Breast epithelium (tissue), 4 donors: ENCODE data around the gene ACP4. TPM values are rescaled to one million over a fixed set of nuclear protein-coding genes. Genes with fewer than 3 reads are reported as not detected.

Experiments used
- DNase-seq, 2 donors: peaks; one replicate each; pipeline ENCODE4 v3.0.0-alpha.2; 2019; ENCODE audit warnings: low spot score in 2 of 2
- H3K27ac ChIP-seq, 2 donors: fragments of 200-600 bp; sonication (generic) in 1 of 2; one replicate each; pipeline ENCODE4 v1.5.1; 2016 to 2019; ENCODE audit warnings: mild to moderate bottlenecking in 1 of 2
- H3K27me3 ChIP-seq, 2 donors: fragments of 200-600 bp; sonication (generic) in 1 of 2; one replicate each; pipeline versions ENCODE4 v1.5.1 to v1.6.0; 2017 to 2019; ENCODE audit warnings: control low read depth in 1 of 2, mild to moderate bottlenecking in 1 of 2
- H3K36me3 ChIP-seq: fragments of 200-600 bp; one replicate; pipeline ENCODE4 v1.5.1; 2019
- H3K4me1 ChIP-seq, 2 donors: fragments of 200-600 bp; sonication (generic); one replicate each; pipeline ENCODE4 v1.5.1; 2016 to 2019; ENCODE audit warnings: control low read depth in 1 of 2
- H3K4me3 ChIP-seq, 3 donors: fragments of 200-600 bp; sonication (generic); 1 replicate in 2 of 3; 2 replicates in 1 of 3; pipeline ENCODE4 v1.5.1; 2016 to 2019; ENCODE audit warnings: mild to moderate bottlenecking in 3 of 3, moderate library complexity in 2 of 3
- H3K9me3 ChIP-seq, 2 donors: fragments of 200-600 bp; sonication (generic) in 1 of 2; one replicate each; pipeline ENCODE4 v1.5.1; 2016 to 2019; ENCODE audit warnings: control low read depth in 1 of 2
- POLR2A ChIP-seq: fragments of 450-650 bp; IDR thresholded peaks from one replicate; pipeline ENCODE4 v1.6.1; 2016; ENCODE audit warnings: antibody characterized with exemption, mild to moderate bottlenecking, moderate library complexity
- POLR2AphosphoS5 ChIP-seq, 3 donors: sonication (generic); formaldehyde crosslinking; IDR thresholded peaks; one replicate each; pipeline ENCODE4 v1.6.1; 2017; ENCODE audit warnings: antibody characterized with exemption in 3 of 3
- intact Hi-C: fragments of 100-400 bp; cut with DNase I; formaldehyde crosslinking; loops from one replicate; pipeline ENCODE4 v1.15.1; 2023; ENCODE audit warnings: low total_unique reads
- total RNA-seq, 3 donors: library from RNA; depleted of rRNA; stranded (reverse); fragments of >200 nt; gene quantifications; one replicate each; pipeline ENCODE4 v1.1.0, GENCODE V29; 2016
- TF ChIP-seq, protein P1 (sequence below), 3 donors: fragments of 450-650 bp; IDR thresholded peaks; one replicate each; pipeline ENCODE4 v1.5.1; 2016 to 2017; ENCODE audit warnings: antibody characterized with exemption in 3 of 3, mild to moderate bottlenecking in 3 of 3, moderate library complexity in 3 of 3

Gene ACP4
- total RNA-seq, 3 donors from 2014 or later, result not detected

DNA sequence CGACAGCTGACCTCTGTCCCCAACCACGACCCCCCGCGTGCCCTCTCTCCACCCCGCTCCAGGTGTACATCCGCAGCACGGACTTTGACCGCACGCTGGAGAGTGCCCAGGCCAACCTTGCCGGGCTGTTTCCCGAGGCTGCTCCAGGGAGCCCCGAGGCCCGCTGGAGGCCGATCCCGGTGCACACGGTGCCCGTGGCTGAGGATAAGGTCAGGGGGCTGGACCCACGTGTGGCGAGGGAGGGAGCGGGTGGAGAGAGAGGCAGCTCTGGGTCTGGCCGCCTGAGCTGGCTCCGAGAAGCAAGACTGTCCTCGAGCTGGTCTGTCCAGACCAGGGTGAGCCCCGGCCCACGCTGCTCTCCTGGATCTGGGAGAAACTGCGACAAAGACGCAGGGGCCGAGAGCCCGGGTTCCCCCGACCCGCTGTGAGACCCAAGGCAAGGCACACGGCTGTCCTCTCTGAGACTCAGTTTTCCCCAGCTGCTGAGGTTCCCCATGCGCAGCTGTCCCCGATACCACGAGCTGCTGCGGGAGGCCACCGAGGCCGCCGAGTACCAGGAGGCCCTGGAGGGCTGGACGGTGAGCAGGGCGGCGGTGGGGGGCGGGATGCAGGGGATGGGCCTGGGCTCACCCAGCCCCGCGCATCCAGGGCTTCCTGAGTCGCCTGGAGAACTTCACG is 1.5 kb downstream of the ACP4 start:
- Histone ChIP-seq H3K9me3 (no peaks in the 10 kb centered on the region), H3K4me3 (no peak overlapping the region), H3K27me3 (peaks cover 0 to 6% of the 10 kb centered on the region in 2 donors), H3K27ac (no peak overlapping the region), H3K36me3 (no peaks in the 10 kb centered on the region), H3K4me1 (no peaks in the 10 kb centered on the region)
- TF ChIP-seq POLR2AphosphoS5 (IDR thresholded peaks at IDR 0.05), result no peak
- TF ChIP-seq, protein P1, sequence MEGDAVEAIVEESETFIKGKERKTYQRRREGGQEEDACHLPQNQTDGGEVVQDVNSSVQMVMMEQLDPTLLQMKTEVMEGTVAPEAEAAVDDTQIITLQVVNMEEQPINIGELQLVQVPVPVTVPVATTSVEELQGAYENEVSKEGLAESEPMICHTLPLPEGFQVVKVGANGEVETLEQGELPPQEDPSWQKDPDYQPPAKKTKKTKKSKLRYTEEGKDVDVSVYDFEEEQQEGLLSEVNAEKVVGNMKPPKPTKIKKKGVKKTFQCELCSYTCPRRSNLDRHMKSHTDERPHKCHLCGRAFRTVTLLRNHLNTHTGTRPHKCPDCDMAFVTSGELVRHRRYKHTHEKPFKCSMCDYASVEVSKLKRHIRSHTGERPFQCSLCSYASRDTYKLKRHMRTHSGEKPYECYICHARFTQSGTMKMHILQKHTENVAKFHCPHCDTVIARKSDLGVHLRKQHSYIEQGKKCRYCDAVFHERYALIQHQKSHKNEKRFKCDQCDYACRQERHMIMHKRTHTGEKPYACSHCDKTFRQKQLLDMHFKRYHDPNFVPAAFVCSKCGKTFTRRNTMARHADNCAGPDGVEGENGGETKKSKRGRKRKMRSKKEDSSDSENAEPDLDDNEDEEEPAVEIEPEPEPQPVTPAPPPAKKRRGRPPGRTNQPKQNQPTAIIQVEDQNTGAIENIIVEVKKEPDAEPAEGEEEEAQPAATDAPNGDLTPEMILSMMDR (IDR thresholded peaks at IDR 0.05), result no peak
- no peak for TF ChIP-seq POLR2A
- DNase-seq, result no peak
- intact Hi-C loops, result no loop called here

DNA sequence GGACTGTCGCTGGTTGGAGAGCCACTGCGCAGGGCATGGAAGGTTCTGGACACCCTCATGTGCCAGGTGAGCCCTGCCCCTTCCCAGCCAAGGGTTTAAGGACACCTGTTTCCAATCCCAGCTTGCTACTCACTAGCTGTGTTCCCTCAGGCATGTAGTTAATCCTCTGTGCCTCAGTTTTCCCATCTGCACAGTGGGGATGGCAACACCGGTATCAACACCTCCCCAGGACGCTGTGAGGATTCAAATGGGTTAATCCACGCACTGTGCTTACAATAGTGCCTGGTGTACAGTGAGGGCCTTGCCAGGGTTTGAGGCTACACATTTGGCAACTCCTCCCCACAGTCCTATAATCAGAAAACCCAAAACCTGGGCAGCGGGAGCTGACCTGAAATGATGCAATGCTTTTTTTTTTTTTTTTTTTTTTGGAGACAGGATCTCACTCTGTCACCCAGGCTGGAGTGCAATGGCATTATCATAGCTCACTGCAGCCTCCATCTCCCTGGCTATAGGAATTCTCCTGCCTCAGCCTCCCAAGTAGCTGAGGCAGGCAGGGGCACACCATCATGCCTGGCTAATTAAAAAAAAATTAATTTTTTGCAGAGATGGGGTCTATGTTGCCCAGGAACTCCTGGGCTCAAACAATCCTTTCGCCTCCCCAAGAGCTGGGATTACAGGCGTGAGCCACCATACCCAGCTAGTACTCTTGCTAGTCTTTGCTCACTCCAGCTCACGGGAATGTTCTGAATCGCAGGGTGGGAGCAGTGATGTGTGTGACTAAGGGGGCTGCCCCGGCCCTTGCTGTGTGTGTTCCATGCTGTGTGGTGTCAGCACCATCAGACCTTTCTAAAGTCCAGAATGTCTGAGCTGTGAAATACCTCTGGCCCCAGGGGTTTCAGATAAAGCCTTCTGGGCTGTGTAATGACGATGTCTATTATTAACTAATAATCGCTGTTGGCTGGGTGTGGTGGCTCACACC is 2.3 kb downstream of the ACP4 start:
- H3K4me1 ChIP-seq, result no peaks in the 10 kb centered on the region
- intact Hi-C loops, result no loop called here
- no peaks in the 10 kb centered on the region for H3K9me3 ChIP-seq
- TF ChIP-seq POLR2AphosphoS5 (IDR thresholded peaks at IDR 0.05) (no peak), POLR2A (no peak)
- TF ChIP-seq, protein P1 (IDR thresholded peaks at IDR 0.05), result no peak
- H3K4me3 ChIP-seq, result no peak overlapping the region
- no peak overlapping the region for H3K27ac ChIP-seq
- no peak for DNase-seq
- H3K36me3 ChIP-seq, result no peaks in the 10 kb centered on the region
- peaks cover 0 to 6% of the 10 kb centered on the region in 2 donors for H3K27me3 ChIP-seq

DNA sequence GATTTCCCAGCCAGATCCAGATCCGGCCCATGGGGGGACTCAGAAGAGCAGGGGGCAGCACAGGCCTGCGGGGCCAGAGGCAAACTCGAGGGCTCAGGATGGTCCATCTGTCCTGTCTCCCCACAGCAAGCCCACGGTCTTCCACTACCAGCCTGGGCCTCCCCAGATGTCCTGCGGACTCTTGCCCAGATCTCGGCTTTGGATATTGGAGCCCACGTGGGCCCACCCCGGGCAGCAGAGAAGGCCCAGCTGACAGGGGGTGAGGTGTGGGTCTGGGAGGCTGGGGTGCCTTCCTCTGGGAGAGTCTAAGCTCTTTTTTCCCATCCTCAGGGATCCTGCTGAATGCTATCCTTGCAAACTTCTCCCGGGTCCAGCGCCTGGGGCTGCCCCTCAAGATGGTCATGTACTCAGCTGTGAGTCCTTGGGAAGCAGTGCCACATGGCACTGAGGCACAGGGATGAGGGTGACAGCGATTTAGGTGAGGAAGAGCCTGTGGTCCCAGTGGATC is 3.4 kb downstream of the ACP4 start:
- no peaks in the 10 kb centered on the region for H3K36me3 ChIP-seq
- no peaks in the 10 kb centered on the region for H3K9me3 ChIP-seq
- no peaks in the 10 kb centered on the region for H3K4me1 ChIP-seq
- TF ChIP-seq, protein P1 (IDR thresholded peaks at IDR 0.05), result no peak
- no peak for TF ChIP-seq POLR2A
- no peak for TF ChIP-seq POLR2AphosphoS5 (IDR thresholded peaks at IDR 0.05)
- peaks cover 0 to 6% of the 10 kb centered on the region in 2 donors for H3K27me3 ChIP-seq
- no peak overlapping the region for H3K4me3 ChIP-seq
- H3K27ac ChIP-seq, result no peak overlapping the region
- intact Hi-C loops, result no loop called here
- no peak for DNase-seq

DNA sequence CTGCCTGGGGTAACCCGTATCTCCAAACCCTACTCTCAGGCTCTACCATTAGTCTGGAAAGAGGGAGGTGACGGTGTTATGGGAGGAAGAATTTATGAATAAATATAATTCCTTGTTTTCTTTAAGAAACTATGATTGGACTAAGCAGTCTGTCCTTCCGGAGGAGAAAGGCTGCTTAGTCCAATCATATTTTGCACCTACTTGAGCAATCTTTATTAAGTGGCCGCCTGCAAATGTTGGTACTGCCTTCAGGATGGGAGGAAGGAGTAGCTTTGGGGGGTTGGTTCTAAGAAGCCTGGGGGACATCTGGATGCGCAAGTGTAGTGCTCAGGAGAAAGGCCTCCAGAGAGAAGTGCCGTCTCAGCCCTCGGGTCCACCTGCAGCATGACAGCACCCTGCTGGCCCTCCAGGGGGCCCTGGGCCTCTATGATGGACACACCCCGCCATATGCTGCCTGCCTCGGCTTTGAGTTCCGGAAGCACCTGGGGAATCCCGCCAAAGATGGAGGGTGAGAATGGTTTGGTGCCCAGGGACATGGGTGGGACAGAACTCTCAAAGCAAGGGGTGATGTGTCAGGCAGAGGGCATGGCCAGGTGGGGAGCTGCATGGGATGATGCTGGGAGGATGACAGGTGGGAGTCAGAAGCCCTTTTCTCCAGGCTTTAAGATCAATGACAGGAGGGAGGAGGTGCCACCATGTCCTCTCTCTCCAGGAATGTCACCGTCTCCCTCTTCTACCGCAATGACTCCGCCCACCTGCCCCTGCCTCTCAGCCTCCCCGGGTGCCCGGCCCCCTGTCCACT is 4.1 kb downstream of the ACP4 start:
- DNase-seq, result no peak
- Histone ChIP-seq H3K36me3 (no peaks in the 10 kb centered on the region), H3K27ac (no peak overlapping the region), H3K4me3 (no peak overlapping the region), H3K4me1 (no peaks in the 10 kb centered on the region), H3K9me3 (no peaks in the 10 kb centered on the region), H3K27me3 (peaks cover 0 to 6% of the 10 kb centered on the region in 2 donors)
- no peak for TF ChIP-seq POLR2AphosphoS5 (IDR thresholded peaks at IDR 0.05)
- TF ChIP-seq POLR2A, result no peak
- TF ChIP-seq, protein P1 (IDR thresholded peaks at IDR 0.05), result no peak
- intact Hi-C loops, result no loop called here
